Right lobe of liver (tissue), 6 donors: Measurements from ENCODE around the gene FAM3A. TPM values are rescaled to one million over a fixed set of nuclear protein-coding genes. Genes with fewer than 3 reads are reported as not detected.
"Not testable (repeated sequence)": the region's sequence is repeated elsewhere in the genome, so short reads cannot be mapped to it uniquely, and the experiment has no call there.

ENCODE experiments used
- ATAC-seq, 4 donors: fragments of 200-7000 bp; cut with Tn5 transposase; one replicate each; pipeline ENCODE4 v1.9.1; 2020; ENCODE audit warnings: mild to moderate bottlenecking in 4 of 4, moderate library complexity in 4 of 4
- DNase-seq, 3 donors: peaks; one replicate each; pipeline ENCODE4 v3.0.0-alpha.2; 2020
- H3K27ac ChIP-seq, 3 donors: fragments of 200-600 bp; one replicate each; pipeline ENCODE4 v1.8.0; 2022
- H3K27me3 ChIP-seq, 2 donors: fragments of 200-600 bp; one replicate each; pipeline ENCODE4 v1.8.0; 2022
- H3K36me3 ChIP-seq, 4 donors: fragments of 200-600 bp; sonication (generic) in 1 of 4; one replicate each; pipeline versions ENCODE4 v1.5.1 to v1.8.0; 2017 to 2022; ENCODE audit warnings: control low read depth in 1 of 4
- H3K4me1 ChIP-seq, 4 donors: fragments of 200-600 bp; sonication (generic) in 1 of 4; one replicate each; pipeline versions ENCODE4 v1.5.1 to v1.8.0; 2017 to 2022; ENCODE audit warnings: control low read depth in 1 of 4
- H3K4me3 ChIP-seq, 3 donors: fragments of 200-600 bp; one replicate each; pipeline ENCODE4 v1.8.0; 2022
- H3K9me3 ChIP-seq, 4 donors: fragments of 200-600 bp; sonication (generic) in 1 of 4; one replicate each; pipeline versions ENCODE4 v1.5.1 to v1.8.0; 2017 to 2022; ENCODE audit warnings: control low read depth in 1 of 4
- POLR2A ChIP-seq: fragments of 450-650 bp; IDR thresholded peaks from one replicate; pipeline ENCODE4 v1.6.1; 2017; ENCODE audit warnings: antibody characterized with exemption, mild to moderate bottlenecking
- WGBS: methylation state at CpG from one replicate; pipeline ENCODE4 v1.1.6; 2018; ENCODE audit warnings: low coverage, low lambda C conversion rate; ENCODE audit not compliant: insufficient coverage; ENCODE audit errors: missing lambda C conversion rate; 5-methylcytosine and 5-hydroxymethylcytosine counted together
- intact Hi-C, 2 donors: fragments of 100-400 bp; cut with DNase I; formaldehyde crosslinking; loops; one replicate each; pipeline versions ENCODE4 v1.11.2 to v1.14.1; 2022
- long read RNA-seq: library from polyadenylated mRNA; unstranded; transcript quantifications from one replicate; pipeline ENCODE4 v2.0.0, GENCODE V29; 2019
- total RNA-seq, 6 experiments: library from RNA; depleted of rRNA in 2 of 6; stranded (reverse); fragments of >200 nt in 2 of 6; fragmentation: NEBNext Ultra II Directional in 3 of 6; extraction: Animal tissue kit (Norgen Biotek cat#: 25700) in 3 of 6; gene quantifications; one replicate each; pipeline versions ENCODE4 v1.1.0 to v1.2.4, GENCODE V29; 2016 to 2023
- TF ChIP-seq, protein P1 (sequence below), 4 donors: fragments of 200-600 bp in 3 of 4; fragments of 450-650 bp in 1 of 4; IDR thresholded peaks; one replicate each; pipeline versions ENCODE4 v1.5.1 to v1.8.0; 2016 to 2022; ENCODE audit warnings: antibody characterized with exemption in 4 of 4, mild to moderate bottlenecking in 2 of 4
- donor health status: DM: no; HTN: yes; CAD: no.
- donor health status: DM: no; HTN: no; CAD: no.
- donor health status: DM: no; HTN: no; CAD: no.
- donor health status: DM: no; HTN: yes; CAD: no.
- donor health status: DM: no; HTN: yes; CAD: no.

Gene FAM3A, protein sequence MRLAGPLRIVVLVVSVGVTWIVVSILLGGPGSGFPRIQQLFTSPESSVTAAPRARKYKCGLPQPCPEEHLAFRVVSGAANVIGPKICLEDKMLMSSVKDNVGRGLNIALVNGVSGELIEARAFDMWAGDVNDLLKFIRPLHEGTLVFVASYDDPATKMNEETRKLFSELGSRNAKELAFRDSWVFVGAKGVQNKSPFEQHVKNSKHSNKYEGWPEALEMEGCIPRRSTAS
- total RNA-seq, result 10 to 100 TPM; 23.5 to 44.2 (median 34.9) TPM
- long read RNA-seq, partial matches to known transcripts, result 0 of 9 reads
- long read RNA-seq, other reads (novel, unspliced or antisense), result 2 of 9 reads

DNA sequence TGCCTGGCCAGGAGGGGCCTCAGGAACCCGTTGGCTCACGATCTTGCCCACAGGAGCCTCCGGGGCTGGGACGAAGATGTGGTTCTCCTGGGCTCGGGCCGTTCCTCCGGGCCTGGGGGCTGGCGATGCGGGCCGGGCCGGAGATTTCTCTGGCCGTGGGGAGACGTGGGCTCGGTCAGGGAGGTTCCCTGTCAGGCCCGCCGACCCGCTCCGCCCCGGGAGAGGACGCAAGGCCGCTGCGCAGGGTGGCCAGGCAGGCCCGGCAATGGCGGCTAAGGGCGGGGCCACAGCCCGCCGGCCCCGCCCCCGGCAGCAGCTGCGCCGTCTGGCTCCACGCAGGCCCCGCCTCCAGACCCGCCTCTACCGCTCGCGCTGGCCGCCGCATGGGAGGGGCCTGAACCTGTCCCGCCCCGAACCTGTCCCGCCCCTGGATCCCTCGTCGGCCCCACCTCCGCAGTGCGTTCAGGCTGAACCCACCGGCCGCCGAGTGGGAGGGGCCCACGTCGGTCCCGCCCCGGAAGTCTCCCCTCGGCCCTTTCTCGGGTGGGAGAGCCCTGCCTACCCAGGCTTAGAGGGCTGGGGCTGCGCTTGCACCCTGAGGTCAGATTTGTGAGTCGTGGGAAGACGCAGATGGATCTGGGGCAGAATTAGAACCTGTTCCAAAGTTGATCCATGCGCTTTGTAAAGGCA lies at the start of gene FAM3A:
Gene FAM3A (minus strand): TSS at position 267 of the 690 bp plus-strand sequence. CDS start 460 bp downstream, outside the sequence.
- intact Hi-C loops, result no loop called here
- peak; percentile 96 to 98 (median 96) for DNase-seq
- TF ChIP-seq, protein P1, sequence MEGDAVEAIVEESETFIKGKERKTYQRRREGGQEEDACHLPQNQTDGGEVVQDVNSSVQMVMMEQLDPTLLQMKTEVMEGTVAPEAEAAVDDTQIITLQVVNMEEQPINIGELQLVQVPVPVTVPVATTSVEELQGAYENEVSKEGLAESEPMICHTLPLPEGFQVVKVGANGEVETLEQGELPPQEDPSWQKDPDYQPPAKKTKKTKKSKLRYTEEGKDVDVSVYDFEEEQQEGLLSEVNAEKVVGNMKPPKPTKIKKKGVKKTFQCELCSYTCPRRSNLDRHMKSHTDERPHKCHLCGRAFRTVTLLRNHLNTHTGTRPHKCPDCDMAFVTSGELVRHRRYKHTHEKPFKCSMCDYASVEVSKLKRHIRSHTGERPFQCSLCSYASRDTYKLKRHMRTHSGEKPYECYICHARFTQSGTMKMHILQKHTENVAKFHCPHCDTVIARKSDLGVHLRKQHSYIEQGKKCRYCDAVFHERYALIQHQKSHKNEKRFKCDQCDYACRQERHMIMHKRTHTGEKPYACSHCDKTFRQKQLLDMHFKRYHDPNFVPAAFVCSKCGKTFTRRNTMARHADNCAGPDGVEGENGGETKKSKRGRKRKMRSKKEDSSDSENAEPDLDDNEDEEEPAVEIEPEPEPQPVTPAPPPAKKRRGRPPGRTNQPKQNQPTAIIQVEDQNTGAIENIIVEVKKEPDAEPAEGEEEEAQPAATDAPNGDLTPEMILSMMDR (IDR thresholded peaks at IDR 0.05), result no peak
- peak; percentile 82 for TF ChIP-seq POLR2A
- Histone ChIP-seq H3K4me1 (peaks cover 0 to 12% (median 3%) of the 10 kb centered on the region in 4 donors), H3K4me3 (peak within 1 kb of the TSS; percentile 54 to 72 (median 63)), H3K27me3 (no peaks in the 10 kb centered on the region), H3K36me3 (no peaks in the 10 kb centered on the region), H3K9me3 (no peaks in the 10 kb centered on the region), H3K27ac (peak within 1 kb of the TSS; percentile 80 to 88 (median 86))
- peak; percentile 92 to 97 (median 94) for ATAC-seq
- 8% methylated on average over 15 of the region's 59 CpGs for WGBS

DNA sequence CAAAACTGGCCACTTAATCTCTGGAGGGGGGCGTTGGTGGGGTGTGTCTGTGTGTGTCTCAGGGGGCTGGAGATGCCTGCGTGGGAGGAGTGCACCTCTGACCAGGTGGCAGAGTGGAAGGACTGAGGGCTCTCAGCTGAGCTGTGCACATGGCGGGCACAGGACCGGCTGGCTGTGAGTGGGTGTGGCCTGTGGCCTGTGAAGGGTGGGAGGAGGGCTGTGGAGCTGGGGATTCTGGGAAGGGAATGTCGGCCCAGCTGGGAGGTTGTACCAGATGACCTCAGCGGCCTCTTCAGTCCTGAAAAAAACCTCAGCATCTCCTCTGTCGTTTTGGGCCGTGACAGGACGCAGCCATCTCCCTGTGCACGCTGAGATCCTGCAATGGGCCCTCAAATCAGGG lies 46.3 kb upstream of the FAM3A start:
- H3K9me3 ChIP-seq, DNase-seq, intact Hi-C loops, ATAC-seq, H3K36me3 ChIP-seq, H3K27ac ChIP-seq, H3K4me3 ChIP-seq, H3K4me1 ChIP-seq, H3K27me3 ChIP-seq: not testable (repeated sequence)
- no CpG with 5 or more reads among the region's 10 CpGs for WGBS

DNA sequence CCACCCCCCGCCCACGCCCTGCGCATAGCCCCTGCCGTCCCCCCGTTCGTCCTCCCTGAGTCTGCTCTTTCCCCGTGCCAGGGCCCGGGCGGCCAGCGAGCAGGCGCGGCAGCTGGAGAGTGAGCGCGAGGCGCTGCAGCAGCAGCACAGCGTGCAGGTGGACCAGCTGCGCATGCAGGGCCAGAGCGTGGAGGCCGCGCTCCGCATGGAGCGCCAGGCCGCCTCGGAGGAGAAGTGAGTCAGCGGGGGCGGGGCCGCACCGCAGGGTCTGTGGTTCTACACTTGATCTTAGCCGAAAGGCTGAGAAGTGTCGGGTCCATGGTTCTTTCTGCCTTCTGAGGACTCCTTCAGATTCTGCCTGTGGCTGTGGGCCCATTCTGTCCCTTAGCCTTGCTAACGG lies 44.3 kb upstream of the FAM3A start:
- H3K27ac ChIP-seq, H3K4me3 ChIP-seq, ATAC-seq, H3K4me1 ChIP-seq, intact Hi-C loops, H3K36me3 ChIP-seq, H3K9me3 ChIP-seq, H3K27me3 ChIP-seq, DNase-seq: not testable (repeated sequence)
- 79% methylated on average over 7 of the region's 31 CpGs for WGBS

DNA sequence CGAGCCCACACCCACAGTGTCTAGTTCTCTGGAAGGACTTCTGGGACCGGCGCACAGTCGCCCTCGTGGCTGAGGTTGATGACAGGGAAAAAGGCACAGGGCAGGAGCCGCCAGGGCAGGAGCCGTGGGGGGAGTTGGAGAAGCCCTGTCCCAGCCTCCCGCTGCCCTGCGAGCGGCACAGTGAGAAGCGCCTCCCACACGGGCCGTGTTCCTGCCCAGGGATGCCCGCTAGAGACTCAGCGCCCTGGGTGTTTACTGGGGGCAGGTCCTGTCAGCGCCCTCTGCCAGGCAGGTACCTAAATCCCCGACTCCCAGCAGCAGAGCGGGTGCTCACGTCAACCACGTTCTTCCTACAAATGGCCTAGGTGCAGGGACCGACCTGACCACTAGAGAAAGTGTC lies 42.9 kb upstream of the FAM3A start:
- not testable (repeated sequence) for DNase-seq

DNA sequence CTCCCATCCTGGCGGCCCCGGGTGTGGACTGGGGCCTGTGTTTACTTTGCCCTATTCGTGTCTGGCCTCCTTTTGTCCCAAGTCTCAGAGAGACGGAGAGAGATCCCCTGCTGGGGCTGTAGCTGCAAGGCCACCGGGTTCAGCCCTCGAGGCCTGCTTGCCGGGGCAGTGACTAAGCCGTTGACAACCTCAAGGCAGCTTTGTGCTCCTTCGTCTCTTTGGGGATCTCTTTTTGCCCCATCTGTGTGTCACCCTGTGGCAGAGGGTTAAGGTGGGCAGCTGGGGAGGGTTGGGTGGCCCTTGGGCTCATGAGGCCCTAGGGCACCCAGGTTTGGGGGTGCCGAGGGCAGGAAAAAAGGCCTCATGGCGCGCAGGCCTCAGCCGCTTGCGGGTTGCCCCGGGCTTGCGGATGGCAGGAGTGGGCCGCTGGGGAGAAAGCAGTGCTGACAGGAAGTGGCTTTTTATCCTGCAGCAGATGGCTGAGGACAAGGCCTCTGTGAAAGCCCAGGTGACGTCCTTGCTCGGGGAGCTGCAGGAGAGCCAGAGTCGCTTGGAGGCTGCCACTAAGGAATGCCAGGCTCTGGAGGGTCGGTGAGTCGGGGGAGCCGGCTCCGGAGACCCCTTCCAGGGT lies 42.1 kb upstream of the FAM3A start:
- WGBS, result no CpG with 5 or more reads among the region's 24 CpGs
- intact Hi-C loops, H3K4me3 ChIP-seq, ATAC-seq, H3K27ac ChIP-seq, H3K27me3 ChIP-seq, H3K4me1 ChIP-seq, DNase-seq, H3K9me3 ChIP-seq: not testable (repeated sequence)
- H3K36me3 ChIP-seq, result peaks cover 0 to 19% (median 0%) of the 10 kb centered on the region in 4 donors

More for the DNA sequence above, 42.9 kb upstream of the FAM3A start:
- H3K9me3 ChIP-seq, H3K27me3 ChIP-seq, H3K4me1 ChIP-seq, intact Hi-C loops, ATAC-seq, H3K4me3 ChIP-seq, H3K27ac ChIP-seq: not testable (repeated sequence)
- no CpG with 5 or more reads among the region's 21 CpGs for WGBS
- peaks cover 0 to 12% (median 0%) of the 10 kb centered on the region in 4 donors for H3K36me3 ChIP-seq

DNA sequence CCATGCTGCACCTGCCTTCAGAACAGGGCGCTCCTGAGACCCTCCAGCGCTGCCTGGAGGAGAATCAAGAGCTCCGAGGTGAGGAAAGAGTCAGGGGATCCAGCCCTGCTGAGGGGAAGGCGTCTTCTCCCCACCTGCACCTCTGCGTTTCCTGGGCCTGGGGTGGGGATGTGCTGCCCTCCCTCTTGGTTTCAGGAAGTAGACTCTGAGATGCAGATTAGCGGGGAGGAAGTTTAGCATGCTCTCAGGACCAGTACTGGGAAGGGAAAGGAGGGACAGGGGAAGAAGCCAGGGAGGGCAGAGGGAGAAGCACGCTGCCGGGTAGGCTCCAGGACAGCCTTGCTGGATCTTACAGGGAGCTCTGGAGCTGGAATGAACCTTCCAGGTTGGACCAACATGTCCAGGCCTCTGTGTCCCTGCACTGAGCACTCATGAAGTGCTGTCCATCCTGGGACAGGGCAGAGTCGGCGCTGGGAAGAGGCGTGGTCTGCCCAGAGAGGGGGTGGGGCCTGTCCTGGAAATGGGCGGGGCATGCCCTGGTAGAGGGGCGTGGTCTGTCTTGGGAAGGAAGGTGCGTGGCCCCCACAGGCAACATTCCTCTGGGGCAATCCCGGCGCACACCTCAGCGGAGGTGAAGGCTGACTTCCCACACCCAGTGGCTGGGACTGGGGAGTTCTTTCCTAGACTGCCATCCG lies 36.2 kb upstream of the FAM3A start:
- H3K27me3 ChIP-seq, intact Hi-C loops, H3K27ac ChIP-seq, H3K4me3 ChIP-seq, DNase-seq, H3K9me3 ChIP-seq, H3K4me1 ChIP-seq: not testable (repeated sequence)
- ATAC-seq, result peak; percentile 41 to 67 (median 46)
- 43% methylated on average over 5 of the region's 18 CpGs for WGBS
- H3K36me3 ChIP-seq, result peaks cover 0 to 23% (median 0%) of the 10 kb centered on the region in 4 donors
